HEK293 (cell line): Measurements from ENCODE around the gene OR8B12.

Experiments
- MEIS1 ChIP-seq: sonication (generic); formaldehyde crosslinking; IDR thresholded peaks from 2 replicates; pipeline ENCODE4 v1.8.1; 2022; ENCODE audit warnings: missing genetic modification reagents, mild to moderate bottlenecking, borderline replicate concordance
- TF ChIP-seq, protein P1 (sequence below): fragments of 450-650 bp; formaldehyde crosslinking; optimal IDR thresholded peaks from 2 replicates; pipeline ENCODE3; 2016; ENCODE audit warnings: missing biosample characterization, mild to moderate bottlenecking, missing genetic modification characterization

DNA sequence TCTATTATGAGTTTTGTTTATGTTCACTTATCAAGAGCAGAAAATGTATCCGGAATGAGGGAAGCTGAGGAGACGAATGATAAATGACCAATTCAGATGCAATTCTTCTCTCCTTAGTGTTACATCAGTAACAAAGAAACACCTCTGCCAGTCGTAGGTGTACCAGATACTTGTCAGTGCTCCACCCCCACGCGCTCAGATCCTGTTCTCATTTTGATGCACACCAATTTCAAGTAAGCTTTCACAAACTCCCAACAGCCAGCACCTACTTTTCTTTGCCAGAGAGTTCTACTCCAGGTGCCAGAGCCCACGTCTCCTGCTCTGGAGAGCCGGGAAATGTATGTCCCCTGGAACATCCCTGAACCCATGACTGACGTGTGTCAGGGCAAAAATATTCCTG lies 43.7 kb downstream of the OR8B12 start:
- TF ChIP-seq, protein P1, sequence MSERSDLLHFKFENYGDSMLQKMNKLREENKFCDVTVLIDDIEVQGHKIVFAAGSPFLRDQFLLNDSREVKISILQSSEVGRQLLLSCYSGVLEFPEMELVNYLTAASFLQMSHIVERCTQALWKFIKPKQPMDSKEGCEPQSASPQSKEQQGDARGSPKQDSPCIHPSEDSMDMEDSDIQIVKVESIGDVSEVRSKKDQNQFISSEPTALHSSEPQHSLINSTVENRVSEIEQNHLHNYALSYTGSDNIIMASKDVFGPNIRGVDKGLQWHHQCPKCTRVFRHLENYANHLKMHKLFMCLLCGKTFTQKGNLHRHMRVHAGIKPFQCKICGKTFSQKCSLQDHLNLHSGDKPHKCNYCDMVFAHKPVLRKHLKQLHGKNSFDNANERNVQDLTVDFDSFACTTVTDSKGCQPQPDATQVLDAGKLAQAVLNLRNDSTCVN = no peak
- TF ChIP-seq MEIS1 = no peak
